Suprapubic skin (tissue), 4 donors: ENCODE data around the gene SLC25A39. TPM values are rescaled to one million over a fixed set of nuclear protein-coding genes. Genes with fewer than 3 reads are reported as not detected.
"Not testable (repeated sequence)": the region's sequence is repeated elsewhere in the genome, so short reads cannot be mapped to it uniquely, and the experiment has no call there.

Experiments used
- DNase-seq, 2 donors: peaks; one replicate each; pipeline ENCODE4 v3.0.0-alpha.2; 2019; ENCODE audit warnings: low spot score in 2 of 2
- H3K27ac ChIP-seq: fragments of 200-600 bp; sonication (generic); one replicate; pipeline ENCODE4 v1.5.1; 2019
- H3K27me3 ChIP-seq: fragments of 200-600 bp; sonication (generic); one replicate; pipeline ENCODE4 v1.5.1; 2019
- H3K36me3 ChIP-seq: fragments of 200-600 bp; sonication (generic); one replicate; pipeline ENCODE4 v1.5.1; 2019
- H3K4me1 ChIP-seq: fragments of 200-600 bp; sonication (generic); one replicate; pipeline ENCODE4 v1.5.1; 2019
- H3K4me3 ChIP-seq: fragments of 200-600 bp; sonication (generic); one replicate; pipeline ENCODE4 v1.5.1; 2019; ENCODE audit warnings: mild to moderate bottlenecking
- H3K9me3 ChIP-seq: fragments of 200-600 bp; sonication (generic); one replicate; pipeline ENCODE4 v1.5.1; 2019
- CTCF ChIP-seq, 2 donors: fragments of 200-600 bp in 1 of 2; fragments of 450-650 bp in 1 of 2; sonication (generic) in 1 of 2; IDR thresholded peaks; one replicate each; pipeline ENCODE4 v1.5.1; 2016 to 2019; ENCODE audit warnings: antibody characterized with exemption in 2 of 2, mild to moderate bottlenecking in 1 of 2, moderate library complexity in 1 of 2
- EP300 ChIP-seq: sonication (generic); formaldehyde crosslinking; IDR thresholded peaks from one replicate; pipeline ENCODE4 v1.6.1; 2017; ENCODE audit warnings: antibody characterized with exemption
- POLR2A ChIP-seq, 2 donors: fragments of 450-650 bp; IDR thresholded peaks; one replicate each; pipeline ENCODE4 v1.6.1; 2017; ENCODE audit warnings: antibody characterized with exemption in 2 of 2, mild to moderate bottlenecking in 2 of 2, moderate library complexity in 2 of 2
- POLR2AphosphoS5 ChIP-seq, 3 donors: sonication (generic); formaldehyde crosslinking; IDR thresholded peaks; one replicate each; pipeline ENCODE4 v1.6.1; 2017; ENCODE audit warnings: antibody characterized with exemption in 3 of 3
- WGBS: methylation state at CpG from one replicate; pipeline ENCODE4 v1.1.5; 2018; 5-methylcytosine and 5-hydroxymethylcytosine counted together
- total RNA-seq, 4 donors: library from RNA; depleted of rRNA; stranded (reverse); fragments of >200 nt; gene quantifications; one replicate each; pipeline ENCODE4 v1.1.0, GENCODE V29; 2016

Gene SLC25A39
- total RNA-seq, 4 donors from 2014 or later = 94.9 to 132 (median 111) TPM

GRCh38 chr17:44335564-44335963 is 10.9 kb upstream of the SLC25A39 start:
- H3K9me3 ChIP-seq = no peaks in the 10 kb centered on the region
- H3K4me1 ChIP-seq = peaks cover 38% of the 10 kb centered on the region
- H3K27me3 ChIP-seq = no peaks in the 10 kb centered on the region
- no peaks in the 10 kb centered on the region for H3K36me3 ChIP-seq
- TF ChIP-seq POLR2AphosphoS5 (IDR thresholded peaks at IDR 0.05) = no peak
- no peak for TF ChIP-seq EP300
- H3K27ac ChIP-seq = no peak overlapping the region
- H3K4me3 ChIP-seq = no peak overlapping the region
- no peak for DNase-seq
- WGBS = 88% methylated on average over 3 of the region's 3 CpGs

GRCh38 chr17:44334727-44335126 is 10.1 kb upstream of the SLC25A39 start:
- Histone ChIP-seq H3K27me3 (no peaks in the 10 kb centered on the region), H3K36me3 (no peaks in the 10 kb centered on the region), H3K9me3 (no peaks in the 10 kb centered on the region), H3K4me1 (peaks cover 29% of the 10 kb centered on the region), H3K4me3 (no peak overlapping the region), H3K27ac (no peak overlapping the region)
- no peak for TF ChIP-seq POLR2A (IDR thresholded peaks at IDR 0.05)
- no peak for TF ChIP-seq POLR2AphosphoS5 (IDR thresholded peaks at IDR 0.05)
- no peak for TF ChIP-seq EP300
- no peak for TF ChIP-seq CTCF (IDR thresholded peaks at IDR 0.05)
- peak in 1 of 2 donors; percentile 51 for DNase-seq
- WGBS = 62% methylated on average over 3 of the region's 3 CpGs

- H3K9me3 ChIP-seq = no peaks in the 10 kb centered on the region
- DNase-seq = no peak
- H3K27ac ChIP-seq = no peak overlapping the region
- no peaks in the 10 kb centered on the region for H3K27me3 ChIP-seq
- peaks cover 27% of the 10 kb centered on the region for H3K4me1 ChIP-seq
- 63% methylated on average over 2 of the region's 2 CpGs for WGBS
- H3K36me3 ChIP-seq = no peaks in the 10 kb centered on the region
- H3K4me3 ChIP-seq = no peak overlapping the region
- TF ChIP-seq POLR2AphosphoS5 (IDR thresholded peaks at IDR 0.05) (no peak), EP300 (no peak), POLR2A (IDR thresholded peaks at IDR 0.05) (no peak), CTCF (IDR thresholded peaks at IDR 0.05) (no peak)
Observed at GRCh38 chr17:44334315-44334714, 9.7 kb upstream of the SLC25A39 start.

GRCh38 chr17:44333371-44333770 is 8.7 kb upstream of the SLC25A39 start:
- 23% methylated on average over 5 of the region's 5 CpGs for WGBS
- peak in 1 of 2 donors; percentile 65 for DNase-seq
- Histone ChIP-seq H3K4me1 (peaks cover 21% of the 10 kb centered on the region), H3K36me3 (no peaks in the 10 kb centered on the region), H3K9me3 (no peaks in the 10 kb centered on the region), H3K27me3 (no peaks in the 10 kb centered on the region), H3K4me3 (no peak overlapping the region), H3K27ac (no peak overlapping the region)
- TF ChIP-seq EP300 (no peak), CTCF (IDR thresholded peaks at IDR 0.05) (no peak), POLR2A (IDR thresholded peaks at IDR 0.05) (no peak), POLR2AphosphoS5 (IDR thresholded peaks at IDR 0.05) (no peak)

GRCh38 chr17:44331249-44331760 is 6.7 kb upstream of the SLC25A39 start:
- Histone ChIP-seq H3K36me3 (no peaks in the 10 kb centered on the region), H3K9me3 (no peaks in the 10 kb centered on the region), H3K4me1 (peaks cover 26% of the 10 kb centered on the region), H3K27me3 (no peaks in the 10 kb centered on the region), H3K4me3 (no peak overlapping the region), H3K27ac (no peak overlapping the region)
- DNase-seq = no peak
- TF ChIP-seq CTCF (IDR thresholded peaks at IDR 0.05) (peak; percentile 77 to 79), POLR2A (IDR thresholded peaks at IDR 0.05) (no peak), POLR2AphosphoS5 (IDR thresholded peaks at IDR 0.05) (no peak)
- 5% methylated on average over 7 of the region's 7 CpGs for WGBS

- DNase-seq, H3K9me3 ChIP-seq, H3K36me3 ChIP-seq, H3K4me3 ChIP-seq, H3K27ac ChIP-seq, H3K27me3 ChIP-seq: not testable (repeated sequence)
- peaks cover 36% of the 10 kb centered on the region for H3K4me1 ChIP-seq
- 92% methylated on average over 5 of the region's 5 CpGs for WGBS
Observed at GRCh38 chr17:44330263-44330662, 5.6 kb upstream of the SLC25A39 start.

GRCh38 chr17:44329516-44329915 is 4.9 kb upstream of the SLC25A39 start:
- H3K4me3 ChIP-seq, H3K27ac ChIP-seq, H3K27me3 ChIP-seq, DNase-seq, H3K9me3 ChIP-seq, H3K36me3 ChIP-seq: not testable (repeated sequence)
- WGBS = 85% methylated on average over 7 of the region's 7 CpGs
- peaks cover 39% of the 10 kb centered on the region for H3K4me1 ChIP-seq
